NCI-H748 treated with DMSO at 0.1 percent for 48 hours (cell line): ENCODE results near the gene GDPD3.

ENCODE experiments used
- DNase-seq: peaks from one replicate; lab custom pipeline; 2025; lab: John Stamatoyannopoulos, UW

The GDPD3 gene

GRCh38 chr16:30078744-30079143, 34.6 kb downstream of the GDPD3 start:
- DNase-seq, result no peak

GRCh38 chr16:30077656-30078055, 35.7 kb downstream of the GDPD3 start:
- no peak for DNase-seq

GRCh38 chr16:30076276-30076791, 37.0 kb downstream of the GDPD3 start:
- no peak for DNase-seq

- DNase-seq, result peak; percentile 36
Measured at GRCh38 chr16:30075503-30076275, 37.6 kb downstream of the GDPD3 start, which contains the start of gene PPP4C. PPP4C (plus strand) TSS chr16:30075994; CDS start chr16:30076378, 384 bp downstream.

GRCh38 chr16:30070490-30070889, 42.8 kb downstream of the GDPD3 start:
- DNase-seq, result no peak

GRCh38 chr16:30069611-30070462, 43.5 kb downstream of the GDPD3 start:
- no peak for DNase-seq

- DNase-seq, result no peak
Measured at GRCh38 chr16:30068750-30069610, 44.4 kb downstream of the GDPD3 start.

GRCh38 chr16:30068333-30068732, 45.0 kb downstream of the GDPD3 start:
- no peak for DNase-seq

GRCh38 chr16:30067584-30067916, 45.8 kb downstream of the GDPD3 start:
- DNase-seq, result no peak

GRCh38 chr16:30066761-30067583, 46.4 kb downstream of the GDPD3 start:
- no peak for DNase-seq

GRCh38 chr16:30065943-30066760, 47.2 kb downstream of the GDPD3 start:
- no peak for DNase-seq

GRCh38 chr16:30065102-30065942, 48.0 kb downstream of the GDPD3 start, which contains the start of gene ALDOA:
ALDOA (plus strand) TSS chr16:30065760; CDS start chr16:30066898, 1,138 bp downstream.
- DNase-seq, result peak; percentile 85

GRCh38 chr16:30064729-30065101, 48.6 kb downstream of the GDPD3 start:
- no peak for DNase-seq

GRCh38 chr16:30063893-30064728, 49.2 kb downstream of the GDPD3 start:
- no peak for DNase-seq

GRCh38 chr16:30063278-30063892, 50.0 kb downstream of the GDPD3 start:
- no peak for DNase-seq

- no peak for DNase-seq
Measured at GRCh38 chr16:30060836-30061554, 52.3 kb downstream of the GDPD3 start.

- DNase-seq, result no peak
Measured at GRCh38 chr16:30060346-30060745, 53.0 kb downstream of the GDPD3 start.
